ENCODE measurements around the gene RIN3. TPM values are rescaled to one million over a fixed set of nuclear protein-coding genes. Genes with fewer than 3 reads are reported as not detected.
A peak's percentile ranks its signal among the peaks of the same experiment; 100 is the strongest.

The RIN3 gene
- total and polyA plus RNA-seq, 2 of the 4 experiments (the other 2 are of a cell fraction): 2.5 to 11.1 TPM

DNA sequence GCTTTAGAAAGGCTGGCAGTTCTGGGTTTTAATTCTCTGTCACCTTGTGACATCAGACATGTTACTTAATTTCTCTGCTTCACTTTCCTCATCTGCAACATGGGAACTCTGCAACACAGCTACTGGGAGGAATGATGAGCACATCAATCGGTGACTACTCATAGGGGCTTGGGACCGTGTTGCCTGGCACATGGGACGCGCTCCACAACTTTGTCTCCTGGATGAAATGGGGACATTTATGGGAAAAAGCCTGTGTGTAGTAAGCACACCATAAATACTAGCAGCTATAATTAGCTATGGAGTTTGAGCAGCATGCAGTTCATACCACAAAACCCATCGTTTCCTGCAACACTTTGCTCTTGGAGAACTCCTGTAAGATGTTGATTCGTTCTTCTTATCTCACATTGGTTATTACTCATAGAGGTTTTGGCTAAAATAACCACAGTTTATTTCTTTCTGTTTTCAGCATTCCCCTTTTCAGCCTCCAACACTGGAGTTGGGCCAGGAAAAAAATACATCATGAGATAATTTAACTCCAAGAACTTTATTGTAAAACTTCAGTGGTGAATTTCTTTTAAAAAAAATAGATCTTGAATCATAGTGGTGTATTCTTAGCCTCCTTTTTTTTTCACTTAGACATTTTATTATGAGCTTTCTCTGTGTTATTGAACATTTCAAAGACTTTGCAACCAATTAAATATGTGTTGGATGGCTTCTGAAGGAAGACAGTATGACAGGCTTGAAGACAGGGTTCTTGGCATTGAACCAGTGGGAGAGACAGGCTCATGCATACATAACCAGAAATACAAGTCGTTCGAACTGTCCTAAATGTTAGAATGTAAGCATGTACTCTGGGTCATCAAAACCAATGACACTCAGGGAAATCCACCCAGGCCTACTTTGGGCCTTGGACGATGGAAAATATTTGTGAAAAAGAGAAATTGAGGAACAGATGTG is 72.7 kb downstream of the RIN3 start:
- H3K27me3 ChIP-seq (ENCODE audit: control insufficient read depth, insufficient read depth, low read length): no peaks in the 10 kb centered on the region
- DNase-seq (peak; percentile 99), ATAC-seq (ENCODE audit: low read depth) (peak; percentile 95)
- dilution Hi-C loops (cut with HindIII; ENCODE audit: low sequenced_read_pairs, unreplicated experiment): no loop called here
- H2AK5ac ChIP-seq (ENCODE audit: low read depth, low read length): peak overlapping the region; percentile 73
- intact Hi-C loops (cut with micrococcal nuclease): loop anchor here (2.0 to 5.0 kb wide), 3 partner anchors 39 to 201 kb away; no protein-coding TSS in a partner anchor
- H2AK9ac ChIP-seq (replicated peaks; ENCODE audit: low read depth, low read length, poor library complexity): no peak overlapping the region
- no TSS peak for BruUV-seq (replicated peaks)
- H3K9me1 ChIP-seq (ENCODE audit: insufficient read depth, low read length): peaks cover 37% of the 10 kb centered on the region
- peak overlapping the region; percentile 48 for H4K91ac ChIP-seq (ENCODE audit: insufficient read depth, low read depth, low read length)
- H3K4me2 ChIP-seq (ENCODE audit: low read depth, low read length): peak overlapping the region; percentile 63
- H3K27ac ChIP-seq (ENCODE audit: insufficient read depth, low read length): peak overlapping the region; percentile 65
- peaks cover 11% of the 10 kb centered on the region; the same call in 1 of the 2 replicates for H3K36me3 ChIP-seq (ENCODE audit: control insufficient read depth, insufficient read depth, low read length)
- H3K79me1 ChIP-seq (ENCODE audit: low read depth in 1 of 2, low read length in 2 of 2): peaks cover 11 to 48% of the 10 kb centered on the region in 2 experiments
- H3K56ac ChIP-seq (ENCODE audit: extremely low read depth, insufficient read depth, low read length): peak overlapping the region; percentile 2; the same call in 1 of the 2 replicates
- peaks cover 29% of the 10 kb centered on the region for H3K4me1 ChIP-seq (ENCODE audit: control insufficient read depth, insufficient read depth, low read length)
- peak overlapping the region; percentile 26 to 71; a peak in 3 of 4 replicates for H4K8ac ChIP-seq (ENCODE audit: low read depth in 2 of 2, low read length in 2 of 2)
- peak overlapping the region; percentile 73 for H2BK5ac ChIP-seq (ENCODE audit: low read depth, low read length, poor library complexity, severe bottlenecking)
- H2AFZ ChIP-seq (replicated peaks; ENCODE audit: low read length, poor library complexity): no peak overlapping the region
- POLR2A ChIA-PET (ENCODE audit: unreplicated experiment): no interaction called here
- in situ Hi-C loops (cut with MboI; ENCODE audit: low sequenced_read_pairs): no loop called here
- H2BK120ac ChIP-seq (ENCODE audit: low read depth, low read length): peak overlapping the region; percentile 82
- no peak overlapping the region for H3K4me3 ChIP-seq (ENCODE audit: insufficient read depth, low read depth, low read length)
- peak overlapping the region; percentile 83; the same call in 1 of the 2 replicates for H3K18ac ChIP-seq (ENCODE audit: low read depth, low read length)
- no peaks in the 10 kb centered on the region for H3K9me3 ChIP-seq (ENCODE audit: control insufficient read depth, insufficient read depth, low read length)
- WGBS, 2 experiments (ENCODE audit: extremely low coverage in 2 of 2, insufficient read length in 1 of 2): 22% methylated on average over 1 of the region's 9 CpGs; no CpG with 5 or more reads in 1 of the 2 experiments
- no peak overlapping the region; the same call in 1 of the 2 replicates for H3K9ac ChIP-seq (ENCODE audit: low read depth, low read length)
- peak overlapping the region; percentile 77 for H4K5ac ChIP-seq (ENCODE audit: low read depth, low read length)
- peak overlapping the region; percentile 72 for H3K4ac ChIP-seq (ENCODE audit: low read depth, low read length)
- peak overlapping the region; percentile 78 for H3K23ac ChIP-seq (ENCODE audit: low read depth, low read length)
- peaks cover 5% of the 10 kb centered on the region for H4K20me1 ChIP-seq (ENCODE audit: insufficient read depth, low read length)
- H2BK20ac ChIP-seq (ENCODE audit: low read depth, low read length): peak overlapping the region; percentile 92
- CTCF ChIA-PET: no interaction called here
- peak overlapping the region; percentile 71 for H3K14ac ChIP-seq (replicated peaks; ENCODE audit: low read depth, low read length)
- peak overlapping the region; percentile 70; the same call in 2 of the 3 replicates for H2BK15ac ChIP-seq (ENCODE audit: low read depth, low read length)
- peak; percentile 63 for TF ChIP-seq RCOR1 (IDR thresholded peaks at IDR 0.05; ENCODE audit: insufficient replicate concordance, low read length)
- TF ChIP-seq, protein P1, sequence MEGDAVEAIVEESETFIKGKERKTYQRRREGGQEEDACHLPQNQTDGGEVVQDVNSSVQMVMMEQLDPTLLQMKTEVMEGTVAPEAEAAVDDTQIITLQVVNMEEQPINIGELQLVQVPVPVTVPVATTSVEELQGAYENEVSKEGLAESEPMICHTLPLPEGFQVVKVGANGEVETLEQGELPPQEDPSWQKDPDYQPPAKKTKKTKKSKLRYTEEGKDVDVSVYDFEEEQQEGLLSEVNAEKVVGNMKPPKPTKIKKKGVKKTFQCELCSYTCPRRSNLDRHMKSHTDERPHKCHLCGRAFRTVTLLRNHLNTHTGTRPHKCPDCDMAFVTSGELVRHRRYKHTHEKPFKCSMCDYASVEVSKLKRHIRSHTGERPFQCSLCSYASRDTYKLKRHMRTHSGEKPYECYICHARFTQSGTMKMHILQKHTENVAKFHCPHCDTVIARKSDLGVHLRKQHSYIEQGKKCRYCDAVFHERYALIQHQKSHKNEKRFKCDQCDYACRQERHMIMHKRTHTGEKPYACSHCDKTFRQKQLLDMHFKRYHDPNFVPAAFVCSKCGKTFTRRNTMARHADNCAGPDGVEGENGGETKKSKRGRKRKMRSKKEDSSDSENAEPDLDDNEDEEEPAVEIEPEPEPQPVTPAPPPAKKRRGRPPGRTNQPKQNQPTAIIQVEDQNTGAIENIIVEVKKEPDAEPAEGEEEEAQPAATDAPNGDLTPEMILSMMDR (conservative IDR thresholded peaks at IDR 0.05; ENCODE audit: low read depth, low read length): no peak
- TF ChIP-seq FOS (IDR thresholded peaks at IDR 0.05; ENCODE audit: low read depth, low read length): peak; percentile 69; the same call in 1 of the 2 replicates
- TF ChIP-seq RAD21 (IDR thresholded peaks at IDR 0.05; ENCODE audit: low read length): peak; percentile 1; the same call in 1 of the 2 replicates
- TF ChIP-seq POLR2A (IDR thresholded peaks at IDR 0.05; ENCODE audit: low read depth, low read length): no peak
- no peak for TF ChIP-seq RFX5 (IDR thresholded peaks at IDR 0.05; ENCODE audit: low read depth, low read length)
- 0 out of 2 replicates have a peak, but pooled peaks have one; percentile 24 for TF ChIP-seq MAZ (IDR thresholded peaks at IDR 0.05; ENCODE audit: borderline replicate concordance, low read depth, low read length)
- peak; percentile 58; the same call in 1 of the 2 replicates for TF ChIP-seq CEBPB (IDR thresholded peaks at IDR 0.05; ENCODE audit: low read depth, low read length)
- peak; percentile 13; the same call in 1 of the 2 replicates for TF ChIP-seq MXI1 (IDR thresholded peaks at IDR 0.05; ENCODE audit: borderline replicate concordance, low read depth, low read length)
